Stimulated activated CD8-positive, alpha-beta memory T cell treated with anti-CD3 and anti-CD28 coated beads, Interleukin-12 subunit alpha, Interleukin-12 subunit beta, amount 100 ng/mL, for 4 hours (primary cell): ENCODE data around the gene FGF11.
A peak's percentile ranks its signal among the peaks of the same experiment; 100 is the strongest.

Experiments used
- DNase-seq: peaks from one replicate; pipeline ENCODE4 v3.0.0-alpha.2; 2020; ENCODE audit warnings: low read depth

The FGF11 gene

DNA sequence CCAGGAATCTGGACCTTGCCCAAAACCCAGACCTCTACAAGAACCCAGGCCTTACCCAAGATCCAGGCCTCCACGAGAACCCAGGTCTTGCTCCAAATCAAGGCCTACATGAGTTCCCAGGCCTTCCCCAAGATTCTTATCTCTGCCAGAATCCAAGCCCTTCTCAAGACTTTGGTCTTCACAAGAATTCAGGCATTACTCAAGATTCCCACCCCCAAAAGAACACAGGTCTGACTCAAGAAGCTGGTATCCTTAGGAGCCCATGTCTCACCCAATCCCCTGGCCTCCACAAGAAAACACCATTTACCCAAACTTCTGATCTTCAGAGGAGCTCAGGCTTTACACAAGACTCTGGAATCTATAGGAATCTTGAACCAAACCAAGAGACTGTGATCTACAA lies 8.1 kb upstream of the FGF11 start:
- DNase-seq: no peak

DNA sequence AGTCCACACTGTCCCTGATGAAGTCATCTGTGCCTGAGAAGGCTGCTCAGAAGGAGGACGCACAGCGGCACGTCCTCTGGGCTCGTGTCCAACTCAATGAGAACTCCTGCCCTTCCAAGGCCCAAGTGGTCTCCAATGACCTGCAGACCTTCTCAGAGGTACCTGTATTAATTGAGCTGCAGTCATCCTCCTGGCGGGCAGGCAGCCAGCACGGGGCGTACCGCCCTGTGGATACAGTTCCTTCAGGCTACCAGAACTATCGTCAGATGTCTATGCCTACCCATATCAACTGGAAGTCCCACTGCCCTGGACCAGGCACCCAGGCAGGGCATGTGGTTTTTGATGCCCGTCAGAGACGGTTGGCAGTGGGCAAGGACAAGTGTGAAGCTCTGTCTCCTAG lies 7.0 kb upstream of the FGF11 start:
- DNase-seq: no peak

DNA sequence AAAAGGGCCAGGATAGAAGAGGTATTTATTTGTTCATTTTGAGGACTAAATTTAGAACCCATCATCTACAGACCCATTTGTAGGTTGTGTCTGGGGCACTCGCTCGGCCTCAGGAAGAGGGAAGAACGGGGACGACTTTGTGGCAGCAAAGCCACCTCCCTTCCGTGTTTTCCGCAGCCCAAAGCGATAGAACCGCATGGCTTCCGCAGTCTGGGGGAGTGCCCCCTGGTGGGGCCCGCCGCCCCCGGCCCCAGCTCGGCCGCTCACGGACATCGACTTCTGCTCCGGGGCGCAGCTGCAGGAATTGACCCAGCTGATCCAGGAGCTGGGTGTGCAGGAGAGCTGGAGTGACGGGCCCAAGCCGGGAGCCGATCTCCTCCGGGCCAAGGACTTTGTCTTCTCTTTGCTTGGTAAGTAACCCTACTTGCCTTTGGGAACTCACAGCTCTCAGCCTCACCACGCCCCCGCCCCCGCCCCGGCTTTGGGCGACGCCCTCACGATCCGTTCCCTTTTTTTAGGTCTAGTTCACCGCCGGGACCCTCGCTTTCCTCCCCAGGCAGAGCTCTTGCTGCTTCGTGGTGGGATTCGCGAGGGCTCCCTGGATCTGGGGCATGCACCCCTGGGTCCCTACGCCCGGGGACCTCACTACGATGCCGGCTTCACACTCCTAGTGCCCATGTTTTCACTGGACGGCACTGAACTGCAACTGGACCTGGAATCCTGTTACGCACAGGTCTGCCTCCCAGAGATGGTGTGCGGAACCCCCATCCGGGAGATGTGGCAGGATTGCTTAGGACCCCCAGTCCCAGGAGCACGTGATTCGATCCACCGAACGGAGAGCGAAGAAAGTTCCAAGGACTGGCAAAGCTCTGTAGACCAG lies 3.4 kb upstream of the FGF11 start:
- DNase-seq: peak; percentile 41

DNA sequence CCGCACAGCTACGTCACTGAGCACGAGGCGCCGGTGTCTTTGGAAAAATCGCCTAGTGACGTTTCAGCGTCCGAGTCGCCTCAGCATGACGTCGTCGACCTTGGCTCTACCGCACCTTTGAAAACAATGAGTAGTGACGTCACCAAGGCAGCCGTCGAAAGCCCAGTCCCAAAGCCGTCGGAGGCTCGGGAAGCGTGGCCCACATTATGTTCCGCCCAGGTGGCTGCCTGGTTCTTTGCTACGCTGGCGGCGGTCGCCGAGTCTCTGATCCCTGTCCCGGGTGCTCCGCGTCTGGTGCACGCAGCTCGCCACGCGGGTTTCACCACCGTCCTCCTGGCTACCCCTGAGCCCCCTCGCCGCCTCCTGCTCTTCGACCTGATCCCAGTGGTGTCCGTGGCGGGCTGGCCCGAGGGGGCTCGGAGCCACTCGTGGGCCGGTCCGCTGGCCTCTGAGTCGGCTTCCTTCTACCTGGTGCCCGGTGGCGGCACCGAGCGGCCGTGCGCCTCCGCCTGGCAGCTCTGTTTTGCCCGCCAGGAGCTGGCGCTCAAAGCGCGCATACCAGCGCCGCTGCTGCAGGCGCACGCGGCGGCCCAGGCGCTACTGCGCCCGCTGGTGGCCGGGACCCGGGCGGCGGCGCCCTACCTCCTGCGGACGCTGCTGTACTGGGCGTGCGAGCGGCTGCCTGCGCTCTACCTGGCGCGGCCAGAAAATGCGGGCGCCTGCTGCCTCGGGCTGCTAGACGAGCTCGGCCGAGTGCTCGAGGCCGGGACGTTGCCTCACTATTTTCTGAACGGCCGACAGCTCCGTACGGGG lies 2.5 kb upstream of the FGF11 start:
- DNase-seq: peak; percentile 71

DNA sequence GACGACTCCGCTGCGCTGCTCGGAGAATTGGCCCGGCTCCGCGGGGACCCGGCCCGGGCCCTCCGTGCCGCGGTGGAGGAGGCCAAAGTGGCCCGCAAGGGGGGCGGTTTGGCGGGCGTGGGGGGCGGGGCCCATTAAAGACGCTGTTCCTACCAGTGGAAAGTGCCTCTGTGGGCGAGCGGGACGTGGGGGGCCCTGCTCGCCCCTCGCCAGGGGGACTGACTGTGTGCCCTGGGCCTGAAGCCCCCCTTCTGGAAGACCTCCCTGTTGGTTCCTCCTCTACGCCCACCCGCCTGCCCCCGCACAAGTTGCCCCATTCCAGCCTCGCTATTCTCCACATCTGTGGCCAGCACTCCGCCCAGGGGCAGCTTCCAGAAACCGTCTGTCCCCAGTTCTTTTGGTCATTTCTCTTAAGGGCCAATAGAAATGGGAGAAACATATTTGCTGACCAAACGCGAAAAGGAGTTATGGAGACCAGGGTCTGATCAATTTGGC lies 1.9 kb upstream of the FGF11 start:
- no peak for DNase-seq

DNA sequence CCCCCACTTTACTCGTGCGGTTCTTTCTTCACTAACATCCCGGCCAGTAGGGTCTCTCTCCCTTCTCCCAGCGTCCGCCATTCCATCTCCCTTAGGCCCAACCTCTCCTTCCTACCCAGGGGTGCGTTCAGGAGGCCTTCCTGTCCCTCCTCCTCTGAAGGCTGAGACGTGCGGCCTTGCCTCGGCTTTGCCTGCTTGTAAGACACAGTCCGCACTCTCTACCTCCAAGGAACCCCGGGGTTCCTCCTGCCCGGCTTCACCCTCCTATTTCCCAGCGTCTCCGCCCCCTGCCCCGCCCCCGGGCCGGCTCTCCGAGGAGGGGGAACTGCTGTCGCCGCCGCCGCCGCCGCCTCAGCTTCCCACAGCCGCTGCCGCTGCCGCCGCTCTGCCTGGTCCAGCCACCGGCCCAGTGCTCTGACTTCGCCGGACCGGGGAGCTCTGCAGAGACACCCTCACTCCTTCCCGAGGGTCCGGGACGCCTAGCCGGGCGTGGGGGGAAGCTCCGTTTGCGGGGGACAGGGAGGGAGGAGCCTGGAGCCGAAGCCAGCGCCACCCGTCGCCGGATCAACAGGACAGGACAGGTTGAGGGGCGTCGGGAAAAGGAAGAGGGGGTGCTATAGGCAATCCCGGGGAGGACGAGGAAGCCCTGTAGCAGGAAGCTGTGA lies 1.2 kb upstream of the FGF11 start:
- no peak for DNase-seq

DNA sequence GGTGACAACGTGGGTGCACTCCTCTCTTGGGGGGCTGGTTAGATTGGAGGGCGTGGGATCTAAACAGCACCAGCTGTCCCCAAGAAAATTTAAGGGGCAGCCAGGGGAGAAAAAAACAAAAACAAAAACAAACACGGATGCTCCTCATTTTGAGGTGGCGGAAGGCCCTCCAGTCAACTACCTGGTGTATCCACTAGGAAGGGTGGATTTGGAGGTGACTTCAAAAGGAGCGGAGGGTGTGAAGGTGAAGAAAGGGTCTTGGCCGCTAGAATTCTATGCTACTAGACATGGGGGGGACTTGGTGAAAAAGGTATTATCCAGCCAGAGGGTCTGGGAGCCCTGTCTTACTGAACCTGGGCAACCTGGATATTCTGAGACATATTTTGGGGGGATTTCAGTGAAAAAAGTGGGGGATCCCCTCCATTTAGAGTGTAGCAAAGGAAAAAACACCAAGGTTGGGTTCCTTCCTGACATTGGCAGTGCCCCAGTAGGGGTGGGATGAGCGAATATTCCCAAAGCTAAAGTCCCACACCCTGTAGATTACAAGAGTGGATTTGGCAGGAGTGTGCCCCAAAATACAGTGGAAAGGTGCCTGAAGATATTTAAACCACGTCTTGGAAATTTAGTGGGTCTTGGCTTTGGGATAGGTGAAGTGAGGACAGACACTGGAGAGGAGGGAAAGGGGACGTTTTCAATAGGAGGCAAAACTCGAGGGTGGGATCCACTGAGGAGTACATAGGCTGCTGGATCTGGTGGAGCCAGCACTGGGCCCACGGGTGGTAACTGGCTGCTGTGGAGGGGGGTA lies 454 bp upstream of the FGF11 start:
- no peak for DNase-seq

DNA sequence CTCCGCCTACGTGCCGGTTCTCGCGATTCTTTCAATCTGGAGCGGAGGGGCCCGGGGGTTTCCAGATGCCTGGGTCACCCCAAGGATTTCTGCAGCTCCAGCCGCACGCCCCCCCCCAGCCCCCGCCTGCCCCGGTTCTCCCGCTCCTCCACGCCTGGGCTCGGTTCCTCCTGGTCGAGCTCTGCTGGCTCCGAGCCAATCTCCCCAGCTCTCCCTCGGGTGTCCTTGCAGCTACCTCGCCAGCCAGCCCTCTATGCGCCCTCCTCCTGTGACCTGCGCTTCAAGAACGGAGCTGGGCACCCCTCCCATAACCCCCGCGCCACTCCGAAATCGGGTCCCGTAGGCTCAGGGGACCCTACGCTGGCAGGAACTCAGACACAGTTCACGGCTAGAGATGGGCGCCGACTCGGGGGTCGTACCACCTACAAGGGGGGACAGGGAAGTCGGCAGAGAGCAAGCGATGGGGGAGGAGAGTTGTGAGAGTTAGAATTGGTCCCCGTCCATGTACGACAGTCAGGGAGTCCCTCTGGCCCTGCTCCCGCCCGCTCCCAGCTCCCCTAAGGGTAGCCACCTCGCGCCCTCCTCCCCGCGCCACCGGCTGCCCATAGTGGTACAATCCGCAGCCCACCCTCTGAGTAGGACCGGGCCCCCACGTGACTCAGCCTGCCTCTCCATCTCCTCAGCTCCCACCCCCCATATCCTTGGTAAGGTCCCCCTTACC lies 961 bp downstream of the FGF11 start:
- DNase-seq: no peak

DNA sequence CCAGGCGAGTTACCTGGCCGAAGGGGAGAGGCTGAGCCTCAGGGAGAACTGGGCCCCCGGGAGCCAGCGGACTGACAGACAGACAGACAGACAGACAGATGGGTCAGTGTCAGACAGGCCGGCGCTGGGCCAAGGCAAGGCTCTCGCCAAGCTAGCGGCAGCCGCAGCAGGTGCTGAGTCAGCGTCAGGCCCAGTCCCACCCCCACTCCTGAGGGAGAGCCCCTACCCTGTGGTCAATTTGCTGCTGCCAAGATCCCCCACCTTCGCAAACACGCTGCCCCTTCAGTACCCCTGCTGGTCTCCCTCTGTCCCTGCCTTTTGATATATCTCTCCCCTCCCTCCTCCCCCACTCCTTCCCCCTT lies 1.5 kb downstream of the FGF11 start:
- no peak for DNase-seq

DNA sequence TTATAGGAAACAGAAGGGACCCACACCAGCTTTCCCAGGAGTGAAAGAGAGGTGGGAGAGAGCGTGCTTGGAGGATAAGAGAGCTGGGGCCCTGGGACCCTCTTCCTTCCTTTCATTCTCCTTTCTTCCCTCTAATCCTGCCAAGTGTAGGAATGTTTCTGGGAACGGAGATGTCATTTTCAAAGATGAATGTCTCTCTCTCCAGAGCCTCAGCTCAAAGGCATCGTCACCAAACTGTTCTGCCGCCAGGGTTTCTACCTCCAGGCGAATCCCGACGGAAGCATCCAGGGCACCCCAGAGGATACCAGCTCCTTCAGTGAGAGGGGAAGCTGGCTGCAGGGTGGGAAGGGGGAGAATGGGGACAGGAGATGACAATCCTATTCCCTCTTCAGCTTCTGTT lies 2.0 kb downstream of the FGF11 start:
- DNase-seq: no peak

DNA sequence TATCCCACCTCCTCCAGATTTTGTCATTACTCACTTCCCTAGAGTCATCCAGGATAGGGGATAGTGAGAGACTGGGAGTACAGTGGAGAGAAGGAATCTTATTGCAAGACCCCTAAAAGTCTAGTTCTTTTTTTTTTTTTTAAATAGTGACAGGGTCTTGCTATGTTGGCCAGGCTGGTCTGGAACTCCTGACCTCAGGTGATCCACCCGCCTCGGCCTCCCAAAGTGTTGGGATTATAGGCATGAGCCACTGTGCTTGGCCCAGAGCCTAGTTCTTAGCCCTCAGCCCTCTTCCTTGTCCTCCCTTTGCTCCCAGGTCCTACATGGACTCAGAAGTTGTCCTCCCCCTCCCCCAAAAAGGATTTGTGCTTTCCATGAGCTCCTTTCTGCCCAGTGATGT lies 2.8 kb downstream of the FGF11 start:
- no peak for DNase-seq

DNA sequence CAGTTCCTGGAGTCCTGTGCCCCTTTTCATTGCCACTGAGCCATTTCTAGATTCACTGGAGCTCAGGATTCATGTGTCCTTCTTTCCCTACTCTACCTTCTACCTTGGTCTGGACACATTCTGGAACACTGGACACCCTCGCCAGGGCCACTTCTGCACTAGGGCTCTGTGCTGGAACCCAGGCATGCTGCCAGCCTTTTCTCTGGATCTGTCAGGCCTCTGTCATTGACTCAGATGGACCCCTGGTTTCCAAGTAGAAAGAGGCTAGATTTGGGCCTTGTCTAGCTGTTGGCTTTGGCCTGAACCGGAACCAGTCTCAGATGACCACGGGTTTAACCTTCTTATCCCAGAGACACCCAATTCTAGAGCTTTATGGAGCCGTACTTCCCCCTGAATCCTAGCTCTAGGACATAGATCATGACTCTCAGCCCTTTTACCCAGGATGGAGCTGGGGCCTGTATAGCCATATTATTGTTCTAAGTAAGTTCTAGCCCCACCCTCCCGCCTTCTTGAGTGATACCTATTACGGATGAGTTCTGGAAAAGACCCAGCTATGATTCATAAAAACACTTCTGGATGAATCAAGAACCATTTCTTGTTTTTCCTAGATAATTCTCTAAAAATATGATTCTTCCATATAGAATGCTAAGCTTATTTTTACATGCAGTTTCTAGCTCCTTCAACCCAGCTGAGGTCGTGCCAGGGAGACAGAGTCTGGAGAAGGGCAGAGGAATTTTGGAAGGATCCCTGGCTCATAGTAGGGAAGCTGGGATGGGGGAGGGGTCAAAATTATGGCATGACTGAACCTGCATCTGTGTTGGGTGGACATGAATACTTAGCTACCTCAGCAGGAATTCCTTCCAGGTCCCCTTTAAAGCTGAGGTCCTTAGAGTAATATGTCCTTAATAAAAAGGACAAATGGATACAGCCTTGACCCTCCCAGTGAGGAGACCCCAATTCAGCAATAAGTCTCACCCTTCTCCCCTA lies 4.5 kb downstream of the FGF11 start:
- no peak for DNase-seq

DNA sequence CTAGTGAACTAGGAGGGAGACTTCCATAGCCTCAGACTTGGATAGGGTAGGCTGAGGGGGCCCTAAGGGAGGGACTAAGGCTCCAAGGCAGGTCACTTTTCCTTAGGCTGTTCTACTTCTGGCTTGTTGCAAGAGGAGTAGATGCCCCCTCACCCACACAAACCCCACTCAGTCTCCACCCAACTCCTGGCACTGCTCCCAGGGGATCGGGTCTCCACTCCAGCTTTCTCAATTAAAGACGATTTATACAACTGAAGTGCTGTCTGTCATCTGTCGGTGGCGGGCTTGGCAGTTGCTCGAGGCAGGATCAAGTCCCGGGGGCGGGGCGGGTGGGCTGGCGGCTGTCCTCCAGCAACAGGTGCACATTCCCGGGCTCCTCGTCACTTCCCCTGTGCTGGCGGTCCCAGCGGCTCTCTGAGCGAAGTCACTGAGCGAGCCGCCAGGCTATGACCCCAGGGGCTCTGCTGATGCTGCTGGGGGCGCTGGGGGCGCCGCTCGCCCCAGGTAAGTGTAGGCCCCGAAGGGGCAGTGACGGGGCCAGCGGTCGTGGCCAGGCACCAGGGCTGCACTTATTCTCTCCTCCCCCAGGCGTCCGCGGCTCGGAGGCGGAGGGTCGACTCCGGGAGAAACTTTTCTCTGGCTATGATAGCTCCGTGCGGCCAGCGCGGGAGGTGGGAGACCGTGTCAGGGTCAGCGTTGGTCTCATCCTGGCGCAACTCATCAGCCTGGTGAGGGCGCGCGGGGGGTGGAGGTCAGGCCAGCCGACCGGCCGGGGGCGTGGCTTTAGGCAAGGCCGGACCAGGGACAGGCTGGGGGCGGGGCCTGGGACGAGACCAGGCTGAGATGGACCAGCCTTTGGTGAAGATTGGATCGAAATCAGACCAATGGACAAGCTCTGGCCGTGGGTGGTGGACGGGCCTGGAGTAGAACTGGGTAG lies 5.6 kb downstream of the FGF11 start, which contains the start of gene CHRNB1:
CHRNB1 (plus strand) TSS at position 380 of the 937 bp plus-strand sequence; CDS start at position 447, 67 bp downstream.
- no peak for DNase-seq

DNA sequence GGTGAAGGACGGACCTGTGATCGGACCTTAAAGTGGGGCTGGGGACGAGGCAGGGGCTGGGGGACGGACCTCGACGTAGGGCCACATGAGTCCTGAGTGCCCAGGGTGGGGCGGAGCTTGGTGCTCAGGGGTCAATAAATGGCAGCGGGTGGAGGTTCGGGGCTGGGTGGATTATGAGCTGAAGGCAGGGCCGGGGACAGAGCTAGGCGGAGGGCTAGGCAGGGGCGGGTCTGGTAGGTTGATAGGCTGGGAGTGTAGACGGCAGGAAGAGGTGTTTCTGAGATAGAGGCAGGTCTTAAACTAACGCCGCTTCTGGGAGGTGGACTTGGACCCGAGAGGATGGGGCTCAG lies 6.3 kb downstream of the FGF11 start:
- DNase-seq: no peak

DNA sequence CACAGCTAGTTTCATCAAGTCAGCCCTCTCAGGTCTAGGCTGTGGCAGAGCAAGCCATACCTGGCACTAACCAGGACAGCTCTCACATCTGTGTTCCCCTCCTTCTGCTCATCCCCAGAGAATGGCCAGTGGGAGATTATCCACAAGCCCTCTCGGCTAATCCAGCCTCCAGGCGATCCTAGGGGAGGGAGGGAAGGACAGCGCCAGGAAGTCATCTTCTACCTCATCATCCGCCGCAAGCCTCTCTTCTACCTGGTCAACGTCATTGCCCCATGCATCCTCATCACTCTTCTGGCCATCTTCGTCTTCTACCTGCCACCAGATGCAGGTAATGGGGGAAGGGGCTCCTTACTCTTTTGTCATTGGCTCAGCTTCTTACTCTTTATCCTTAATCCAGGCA lies 9.1 kb downstream of the FGF11 start:
- DNase-seq: no peak

DNA sequence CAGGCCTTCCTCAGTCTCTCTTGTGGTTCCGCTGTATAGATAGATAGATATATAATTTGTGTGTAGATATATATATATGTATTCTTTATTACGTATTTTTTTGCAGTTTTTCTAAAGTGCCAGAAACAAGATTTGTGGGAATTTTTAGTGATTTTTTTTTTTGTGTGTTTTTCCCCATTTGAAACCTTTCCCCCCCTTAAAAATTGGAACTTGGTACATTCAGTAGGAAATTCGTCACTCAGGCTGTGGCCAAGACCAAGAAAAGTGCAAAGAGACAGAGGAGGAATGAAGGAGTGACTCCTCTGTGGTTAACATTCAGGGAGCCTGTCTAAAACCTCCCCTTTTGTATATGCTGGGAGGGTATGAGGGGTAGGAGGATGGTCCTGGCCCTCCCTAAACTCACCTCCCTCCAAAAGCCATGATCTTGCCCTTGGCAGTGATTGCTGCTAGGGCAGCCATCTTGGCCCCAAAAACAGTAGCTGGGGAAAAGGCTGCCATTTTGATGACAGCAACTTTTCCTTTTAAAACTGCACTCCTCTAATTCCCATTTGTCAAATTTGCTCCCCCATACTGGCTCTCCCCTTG lies 20.7 kb downstream of the FGF11 start:
- DNase-seq: no peak

DNA sequence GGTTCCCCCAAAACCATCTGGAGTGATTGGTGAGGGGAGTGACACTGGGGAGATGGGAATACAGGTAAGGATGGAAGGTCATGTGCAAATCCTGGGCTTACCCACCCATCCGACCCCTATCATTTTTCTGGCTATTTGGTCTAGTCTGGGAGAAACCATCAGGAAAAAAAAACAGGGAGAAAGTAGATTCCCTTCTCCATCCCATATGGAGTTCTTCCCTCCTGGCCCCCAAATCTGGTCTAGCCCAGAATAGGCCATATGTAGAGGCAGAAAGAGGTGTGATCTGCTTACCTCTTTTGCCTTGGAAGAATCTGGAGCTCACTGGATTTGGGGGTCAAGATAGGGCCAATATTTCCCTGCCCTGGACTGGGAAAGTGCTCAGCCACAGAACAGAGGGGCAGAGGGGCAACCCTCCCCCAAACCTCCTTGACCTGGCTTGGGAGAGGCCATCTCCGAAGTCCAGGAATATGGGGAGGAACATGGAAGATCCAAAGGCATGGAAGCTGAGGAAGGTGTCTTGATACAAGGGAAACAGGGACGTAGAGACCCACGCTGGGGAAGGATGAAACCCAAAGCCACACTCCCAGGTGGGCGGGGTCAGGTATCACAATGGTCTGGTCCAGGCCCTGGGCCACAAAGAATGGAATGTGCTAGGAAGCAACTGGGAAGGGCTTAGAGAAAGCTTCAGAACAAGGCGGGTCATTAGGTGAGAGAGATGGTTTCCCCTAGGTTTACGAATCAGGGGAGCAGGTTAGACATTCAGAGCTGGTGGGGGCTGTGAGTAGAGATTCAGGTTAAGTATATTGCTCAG lies 21.7 kb downstream of the FGF11 start:
- DNase-seq: no peak
